ENCODE data around the gene GABRB2. TPM values are rescaled to one million over a fixed set of nuclear protein-coding genes. Genes with fewer than 3 reads are reported as not detected.
A peak's percentile ranks its signal among the peaks of the same experiment; 100 is the strongest.

Gene GABRB2
- total RNA-seq, 1 donor from 2014 or later = 0.20 TPM

GRCh38 chr5:161547738-161548486, 1.4 kb upstream of the GABRB2 start:
- peak overlapping the region; percentile 92 for H3K4me2 ChIP-seq (ENCODE audit: low read length)
- no peak overlapping the region for H3K27ac Mint-ChIP-seq (ENCODE audit: unreplicated experiment)
- no peak for FAIRE-seq
- no peak for DNase-seq (ENCODE audit: low read depth)
- H3K79me2 ChIP-seq (ENCODE audit: insufficient read depth, low read length) = no peaks in the 10 kb centered on the region
- H3K9ac ChIP-seq (ENCODE audit: low read length) = no peak overlapping the region
- peaks cover 6% of the 10 kb centered on the region for H3K4me1 Mint-ChIP-seq (ENCODE audit: low read depth, unreplicated experiment)
- TF ChIP-seq EZH2 (IDR thresholded peaks at IDR 0.05; ENCODE audit: insufficient read depth, low read length) = peak; percentile 88
- TF ChIP-seq CTCF (IDR thresholded peaks at IDR 0.05; ENCODE audit: insufficient read depth, low read depth, low read length) = no peak
- peaks cover 19% of the 10 kb centered on the region for H3K27me3 ChIP-seq (ENCODE audit: insufficient read depth, low read length)
- H3K9me3 Mint-ChIP-seq (ENCODE audit: unreplicated experiment) = peaks cover 2% of the 10 kb centered on the region
- H2AFZ ChIP-seq (ENCODE audit: low read depth, low read length) = peak overlapping the region; percentile 52
- H3K27me3 Mint-ChIP-seq (ENCODE audit: low read depth, unreplicated experiment) = peaks cover 56% of the 10 kb centered on the region
- no peaks in the 10 kb centered on the region for H3K36me3 ChIP-seq (ENCODE audit: insufficient read depth, low read length)
- no peak overlapping the region for H3K27ac ChIP-seq (ENCODE audit: low read depth, low read length)
- H3K4me3 ChIP-seq (ENCODE audit: insufficient read depth, low read depth, low read length) = peak overlapping the region; percentile 44
- H4K20me1 ChIP-seq (ENCODE audit: insufficient read depth, low read length) = no peaks in the 10 kb centered on the region
- peaks cover 2% of the 10 kb centered on the region for H3K36me3 Mint-ChIP-seq (ENCODE audit: low read depth, unreplicated experiment)
- H3K9me3 ChIP-seq (ENCODE audit: insufficient read depth, low read depth, low read length) = no peaks in the 10 kb centered on the region
- peaks cover 8% of the 10 kb centered on the region for H3K4me1 ChIP-seq (ENCODE audit: insufficient read depth, low read length)
- H3K4me3 Mint-ChIP-seq (ENCODE audit: unreplicated experiment) = peak overlapping the region; percentile 76

- Histone ChIP-seq H3K27ac (ENCODE audit: low read depth, low read length) (no peak overlapping the region), H3K79me2 (ENCODE audit: insufficient read depth, low read length) (no peaks in the 10 kb centered on the region), H3K36me3 (ENCODE audit: insufficient read depth, low read length) (no peaks in the 10 kb centered on the region), H3K4me2 (ENCODE audit: low read length) (peak overlapping the region; percentile 92), H3K4me3 (ENCODE audit: insufficient read depth, low read depth, low read length) (peak overlapping the region; percentile 44), H3K9me3 (ENCODE audit: insufficient read depth, low read depth, low read length) (no peaks in the 10 kb centered on the region), H3K4me1 (ENCODE audit: insufficient read depth, low read length) (peaks cover 8% of the 10 kb centered on the region), H2AFZ (ENCODE audit: low read depth, low read length) (peak overlapping the region; percentile 26), H3K9ac (ENCODE audit: low read length) (no peak overlapping the region), H3K27me3 (ENCODE audit: insufficient read depth, low read length) (peaks cover 19% of the 10 kb centered on the region), H4K20me1 (ENCODE audit: insufficient read depth, low read length) (no peaks in the 10 kb centered on the region)
- H3K27ac Mint-ChIP-seq (ENCODE audit: unreplicated experiment) = no peak overlapping the region
- H3K27me3 Mint-ChIP-seq (ENCODE audit: low read depth, unreplicated experiment) = peaks cover 56% of the 10 kb centered on the region
- peaks cover 6% of the 10 kb centered on the region for H3K4me1 Mint-ChIP-seq (ENCODE audit: low read depth, unreplicated experiment)
- H3K9me3 Mint-ChIP-seq (ENCODE audit: unreplicated experiment) = peaks cover 2% of the 10 kb centered on the region
- H3K4me3 Mint-ChIP-seq (ENCODE audit: unreplicated experiment) = peak overlapping the region; percentile 90
- TF ChIP-seq EZH2 (IDR thresholded peaks at IDR 0.05; ENCODE audit: insufficient read depth, low read length) (no peak), CTCF (IDR thresholded peaks at IDR 0.05; ENCODE audit: insufficient read depth, low read depth, low read length) (no peak)
- no peak for FAIRE-seq
- DNase-seq (ENCODE audit: low read depth) = no peak
- peaks cover 2% of the 10 kb centered on the region for H3K36me3 Mint-ChIP-seq (ENCODE audit: low read depth, unreplicated experiment)
These were observed 847 bp upstream of the GABRB2 start for GRCh38 chr5:161547406-161547737.

- H4K20me1 ChIP-seq (ENCODE audit: insufficient read depth, low read length) = no peaks in the 10 kb centered on the region
- Mint-ChIP-seq H3K4me1 (ENCODE audit: low read depth, unreplicated experiment) (peaks cover 6% of the 10 kb centered on the region), H3K27ac (ENCODE audit: unreplicated experiment) (no peak overlapping the region), H3K36me3 (ENCODE audit: low read depth, unreplicated experiment) (peaks cover 2% of the 10 kb centered on the region), H3K9me3 (ENCODE audit: unreplicated experiment) (peaks cover 1% of the 10 kb centered on the region), H3K27me3 (ENCODE audit: low read depth, unreplicated experiment) (peaks cover 59% of the 10 kb centered on the region), H3K4me3 (ENCODE audit: unreplicated experiment) (peak overlapping the region; percentile 90)
- H3K79me2 ChIP-seq (ENCODE audit: insufficient read depth, low read length) = no peaks in the 10 kb centered on the region
- peaks cover 8% of the 10 kb centered on the region for H3K4me1 ChIP-seq (ENCODE audit: insufficient read depth, low read length)
- H2AFZ ChIP-seq (ENCODE audit: low read depth, low read length) = peak overlapping the region; percentile 62
- FAIRE-seq (no peak), DNase-seq (ENCODE audit: low read depth) (no peak)
- H3K27me3 ChIP-seq (ENCODE audit: insufficient read depth, low read length) = peaks cover 19% of the 10 kb centered on the region
- peak overlapping the region; percentile 68 for H3K4me3 ChIP-seq (ENCODE audit: insufficient read depth, low read depth, low read length)
- TF ChIP-seq CTCF (IDR thresholded peaks at IDR 0.05; ENCODE audit: insufficient read depth, low read depth, low read length) = no peak
- peak overlapping the region; percentile 92 for H3K4me2 ChIP-seq (ENCODE audit: low read length)
- no peak overlapping the region for H3K27ac ChIP-seq (ENCODE audit: low read depth, low read length)
- no peaks in the 10 kb centered on the region for H3K9me3 ChIP-seq (ENCODE audit: insufficient read depth, low read depth, low read length)
- H3K36me3 ChIP-seq (ENCODE audit: insufficient read depth, low read length) = no peaks in the 10 kb centered on the region
- H3K9ac ChIP-seq (ENCODE audit: low read length) = no peak overlapping the region
These were observed 443 bp downstream of the GABRB2 start for GRCh38 chr5:161546095-161546469.

Measured in astrocyte (in vitro differentiated cells and primary cell).